ENCODE data around the gene HS3ST6.
"Not testable (repeated sequence)": the region's sequence is repeated elsewhere in the genome, so short reads cannot be mapped to it uniquely, and the experiment has no call there.

Gene HS3ST6

GRCh38 chr16:1924095-1924494, 5.9 kb upstream of the HS3ST6 start:
- no peak for DNase-seq

DNA sequence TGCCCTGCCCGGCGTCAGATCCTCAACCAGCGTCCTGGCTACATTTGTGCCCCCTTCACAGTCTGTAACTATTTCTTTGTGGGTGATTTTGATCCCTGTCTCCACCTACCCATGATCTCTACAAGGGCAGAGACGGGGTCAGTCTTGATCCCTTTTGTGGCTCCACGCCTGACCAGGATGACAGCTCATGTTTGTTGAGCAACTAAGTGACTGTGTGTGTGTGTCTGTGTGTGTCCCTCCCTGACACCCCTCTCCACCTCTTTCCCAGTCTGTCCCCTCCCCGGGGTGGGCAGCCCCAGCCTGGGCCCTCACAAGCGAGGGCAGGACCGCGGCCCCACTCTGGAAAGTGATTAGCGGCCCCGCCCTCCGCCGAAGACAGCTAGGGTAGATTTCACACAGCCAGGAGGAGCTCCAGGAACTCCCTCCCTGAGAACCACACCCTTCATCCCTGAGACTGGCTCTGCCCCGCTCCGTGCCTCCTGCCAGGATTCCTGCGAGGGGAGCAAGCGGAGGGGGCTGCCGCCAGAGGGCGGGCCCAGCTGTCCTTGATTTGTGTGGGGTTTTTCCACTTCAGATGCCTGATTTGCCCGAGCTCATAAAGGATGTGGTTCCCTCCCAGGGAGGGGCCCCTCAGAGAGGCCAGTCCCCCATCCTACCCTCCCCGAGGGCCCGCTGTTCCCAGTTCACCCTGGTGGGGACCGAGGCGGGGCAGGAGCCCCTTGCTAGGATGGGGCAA, 5.3 kb upstream of the HS3ST6 start:
- DNase-seq, result no peak

DNA sequence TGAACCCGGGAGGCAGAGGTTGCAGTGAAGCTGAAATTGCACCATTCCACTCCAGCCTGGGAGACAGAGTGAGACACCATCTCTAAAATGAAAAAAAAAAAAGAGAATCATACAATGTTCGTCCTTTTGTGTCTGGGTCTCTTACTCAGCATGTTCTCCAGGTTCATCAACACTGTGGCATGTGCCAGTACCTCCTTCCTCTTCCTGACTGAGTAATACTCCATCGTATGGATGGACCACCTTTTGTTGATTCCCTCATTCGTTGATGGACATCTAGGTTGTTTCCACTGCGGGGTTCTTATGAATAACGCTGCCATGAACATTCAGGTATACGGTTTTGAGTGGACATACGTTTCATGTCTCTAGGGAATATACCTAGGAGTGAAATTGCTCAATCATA, 4.1 kb upstream of the HS3ST6 start:
- no peak for DNase-seq

- no peak for DNase-seq
Measured at GRCh38 chr16:1920727-1921171, 2.5 kb upstream of the HS3ST6 start.

- not testable (repeated sequence) for DNase-seq
Measured at GRCh38 chr16:1920122-1920521, 1.9 kb upstream of the HS3ST6 start.

- no peak for DNase-seq
Measured at GRCh38 chr16:1919327-1919998, 1.2 kb upstream of the HS3ST6 start.

DNA sequence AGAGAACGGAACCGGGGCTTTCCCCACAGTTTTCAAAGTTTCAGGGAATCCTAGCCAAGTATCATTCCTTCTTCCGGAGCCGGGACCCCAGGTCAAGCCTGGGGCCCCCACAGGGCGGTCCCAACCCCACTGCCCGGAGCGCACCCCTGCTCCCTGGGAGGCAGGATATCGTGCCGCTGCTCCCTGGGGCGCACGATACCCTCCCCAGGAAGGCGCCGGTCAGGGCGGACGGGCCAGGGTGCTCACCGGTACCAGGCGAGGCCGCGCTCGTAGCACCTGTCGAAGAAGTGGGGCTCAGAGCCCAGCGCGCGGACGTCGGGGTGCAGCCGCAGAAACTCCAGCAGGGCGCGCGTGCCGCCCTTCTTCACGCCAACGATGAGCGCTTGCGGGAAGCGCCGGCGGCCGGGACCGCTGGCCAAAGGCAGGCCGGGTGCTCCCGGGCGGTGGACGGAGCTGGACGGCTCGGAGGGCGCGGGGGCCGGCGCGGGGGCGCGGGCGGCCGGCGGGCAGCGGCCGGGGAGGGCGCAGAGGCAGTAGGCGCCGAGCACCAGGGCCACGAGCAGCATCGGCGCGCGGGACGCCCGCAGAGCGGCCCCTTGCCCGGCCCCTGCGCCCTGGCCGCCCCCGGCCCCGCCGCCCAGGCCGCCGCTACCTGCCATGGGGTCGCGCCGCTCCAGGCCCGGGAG, 407 bp downstream of the HS3ST6 start:
- no peak for DNase-seq

DNA sequence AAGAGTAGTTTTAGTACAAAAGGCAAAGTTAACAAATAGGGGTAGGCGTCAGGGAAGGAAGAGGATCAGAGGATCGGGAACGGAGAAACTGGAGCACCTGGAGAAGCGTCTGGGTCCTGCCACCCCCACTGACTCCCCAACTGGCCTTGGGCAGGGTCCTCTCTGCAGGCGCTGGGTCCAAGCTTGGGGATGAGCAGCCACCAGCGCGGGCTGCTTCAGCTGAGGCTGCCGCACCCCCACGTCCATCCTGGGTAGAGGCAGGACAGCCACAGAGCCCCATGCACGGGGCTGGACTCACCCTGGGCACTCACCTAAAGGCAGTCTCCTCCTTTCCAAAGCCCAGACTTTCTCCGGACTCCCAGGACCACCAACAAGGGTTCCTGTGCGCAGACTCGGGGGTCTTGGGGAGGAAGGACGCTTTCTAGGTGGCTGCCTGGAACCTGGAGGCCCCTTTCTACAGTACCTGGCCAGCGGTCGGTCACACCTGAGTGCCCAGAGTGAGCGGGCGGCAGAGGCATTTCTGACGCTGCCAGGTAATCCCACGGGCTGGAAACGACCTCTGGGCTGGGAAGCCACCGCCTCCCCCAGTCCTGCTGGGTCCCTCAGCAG, 1.1 kb downstream of the HS3ST6 start:
- no peak for DNase-seq

DNA sequence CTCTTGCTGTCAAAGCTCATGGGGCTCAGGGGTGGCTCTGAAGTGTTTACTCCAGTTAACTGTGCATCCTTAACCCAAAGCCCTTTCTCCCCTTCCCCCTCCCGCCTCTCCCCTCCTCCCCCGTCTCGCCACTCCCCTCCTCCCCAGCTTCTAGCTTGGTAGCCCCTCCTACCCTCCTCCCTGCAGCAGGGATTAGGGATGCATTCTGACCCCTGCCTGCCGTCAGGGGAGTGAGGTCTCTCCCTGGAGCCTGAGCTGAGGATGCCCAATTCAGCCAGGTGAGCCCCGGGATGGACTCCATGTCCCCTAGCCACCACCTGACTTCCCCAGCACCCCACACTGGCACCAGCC, 1.6 kb downstream of the HS3ST6 start:
- no peak for DNase-seq

DNA sequence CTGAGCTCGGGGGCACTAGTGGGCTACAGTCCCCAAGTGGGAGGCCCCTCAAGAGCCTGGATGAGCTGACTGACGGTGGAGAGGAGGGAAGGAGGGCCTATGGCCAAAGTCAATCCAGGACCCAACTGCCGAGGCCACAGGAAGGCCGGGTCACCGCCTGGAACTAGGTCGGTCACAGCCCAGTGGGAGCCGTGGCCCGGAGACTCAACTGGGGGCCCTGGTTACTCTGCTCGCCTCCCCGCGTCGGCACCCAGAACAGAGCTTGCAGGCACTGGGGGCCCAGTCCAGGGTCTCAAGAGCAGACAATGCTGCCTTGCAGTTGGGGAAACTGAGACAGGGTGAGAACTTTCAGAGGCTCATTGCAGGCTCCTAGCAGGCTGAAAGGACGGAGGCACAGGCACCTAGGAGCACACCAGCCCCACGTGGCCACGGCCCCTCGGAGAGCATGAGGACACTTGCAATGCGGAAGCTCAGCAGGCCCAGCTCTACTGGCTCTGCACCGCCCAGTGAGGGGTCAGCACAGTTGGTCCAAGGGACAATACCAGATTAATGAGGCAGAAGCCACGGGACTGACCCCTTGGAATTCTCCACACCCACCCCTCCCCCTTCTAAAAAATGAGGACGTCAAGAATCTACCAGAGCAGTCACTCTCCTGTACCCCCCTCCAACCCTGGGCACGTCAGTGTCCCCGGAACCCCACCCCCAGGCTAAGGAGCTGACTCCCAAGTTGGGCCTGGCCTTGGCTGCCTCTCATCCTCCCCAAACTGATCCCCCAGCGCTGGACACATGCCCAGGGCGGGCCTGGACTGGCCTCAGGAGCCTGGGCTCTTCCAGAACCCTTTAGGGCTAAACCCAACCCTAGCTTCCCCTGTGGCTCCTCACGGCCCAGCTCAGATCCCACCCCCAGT, 2.2 kb downstream of the HS3ST6 start:
- DNase-seq, result no peak

DNA sequence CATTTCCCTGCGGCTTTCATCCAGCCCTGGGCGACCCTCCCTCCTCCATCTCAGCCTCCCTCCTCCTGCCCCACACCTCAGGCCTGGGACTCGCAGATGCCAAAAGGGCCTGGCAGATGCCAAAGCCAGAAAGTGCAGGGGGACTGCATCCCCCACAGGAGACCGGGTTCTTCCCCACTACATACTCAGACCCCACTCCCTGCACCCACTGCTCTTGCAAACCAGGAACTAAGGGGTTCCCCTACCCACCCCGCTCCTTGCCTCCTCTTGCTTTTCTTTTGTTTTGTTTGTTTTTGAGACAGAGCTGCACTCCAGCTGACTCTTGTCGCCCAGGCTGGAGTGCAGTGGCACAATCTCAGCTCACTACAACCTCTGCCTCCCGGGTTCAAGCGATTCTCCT, 3.2 kb downstream of the HS3ST6 start:
- DNase-seq, result no peak

DNA sequence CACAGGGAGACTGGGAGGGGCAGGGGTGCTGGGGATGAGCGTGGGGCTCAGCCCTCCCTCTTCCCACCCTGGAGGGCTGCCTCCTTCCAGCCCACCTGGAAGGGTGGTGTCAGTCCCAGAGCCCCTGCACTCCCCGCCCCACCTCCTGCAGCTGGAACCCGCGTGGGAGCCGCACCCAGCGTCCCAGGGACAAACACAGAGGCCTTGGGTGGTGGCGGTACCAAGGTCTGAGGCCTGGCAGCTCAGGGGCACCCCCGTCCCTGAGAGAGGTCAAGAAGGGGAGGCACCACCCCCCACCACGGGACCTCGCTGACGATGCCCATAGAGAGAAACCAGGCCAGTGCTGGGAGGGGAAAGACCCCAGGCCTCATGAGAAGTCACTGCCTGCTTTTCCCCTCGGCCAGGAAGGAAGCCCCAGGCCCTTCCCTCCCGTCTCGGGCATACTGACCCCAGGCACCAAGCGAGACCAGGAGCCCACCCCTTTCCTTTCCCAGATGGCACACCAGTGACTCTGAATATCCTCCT, 4.1 kb downstream of the HS3ST6 start:
- no peak for DNase-seq

DNA sequence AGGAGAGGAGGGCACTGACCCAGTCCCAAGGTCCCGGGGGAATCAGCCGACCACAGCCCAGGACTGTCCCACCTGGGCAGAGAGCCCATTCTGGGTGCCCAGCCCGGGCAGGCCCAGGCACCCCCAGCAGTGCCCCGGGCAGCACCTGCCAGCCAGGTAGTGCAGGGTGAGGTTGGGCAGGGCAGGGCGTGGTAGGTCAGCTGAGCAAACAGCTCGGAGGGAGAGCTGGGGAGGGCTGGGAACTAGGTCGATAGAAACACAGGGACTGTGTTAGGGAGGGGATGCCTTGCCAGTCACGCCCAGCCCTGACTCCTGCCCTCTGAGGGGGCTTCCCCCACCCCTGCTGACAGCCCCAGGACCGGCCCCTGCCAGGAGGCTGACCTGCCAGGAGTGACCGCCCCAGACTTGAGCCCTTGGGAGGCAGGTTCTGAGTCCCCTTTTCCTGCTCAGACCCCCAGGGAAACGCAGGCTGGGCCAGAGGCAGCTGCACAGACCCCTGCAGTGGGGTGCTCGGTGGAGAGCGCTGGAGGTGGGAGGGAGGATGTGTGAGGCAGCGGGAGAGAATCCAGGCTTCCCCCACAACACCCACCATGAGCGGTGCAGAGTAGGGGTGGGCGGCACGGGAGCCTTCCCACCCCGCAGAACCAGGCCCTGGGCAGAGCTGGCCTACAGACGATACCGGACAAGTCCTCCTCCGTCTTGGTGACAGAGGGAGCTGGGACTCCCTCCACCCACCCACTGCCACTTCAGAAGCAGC, 4.7 kb downstream of the HS3ST6 start:
- DNase-seq, result peak; percentile 19

GRCh38 chr16:1912215-1912543, 6.0 kb downstream of the HS3ST6 start:
- DNase-seq, result no peak

DNA sequence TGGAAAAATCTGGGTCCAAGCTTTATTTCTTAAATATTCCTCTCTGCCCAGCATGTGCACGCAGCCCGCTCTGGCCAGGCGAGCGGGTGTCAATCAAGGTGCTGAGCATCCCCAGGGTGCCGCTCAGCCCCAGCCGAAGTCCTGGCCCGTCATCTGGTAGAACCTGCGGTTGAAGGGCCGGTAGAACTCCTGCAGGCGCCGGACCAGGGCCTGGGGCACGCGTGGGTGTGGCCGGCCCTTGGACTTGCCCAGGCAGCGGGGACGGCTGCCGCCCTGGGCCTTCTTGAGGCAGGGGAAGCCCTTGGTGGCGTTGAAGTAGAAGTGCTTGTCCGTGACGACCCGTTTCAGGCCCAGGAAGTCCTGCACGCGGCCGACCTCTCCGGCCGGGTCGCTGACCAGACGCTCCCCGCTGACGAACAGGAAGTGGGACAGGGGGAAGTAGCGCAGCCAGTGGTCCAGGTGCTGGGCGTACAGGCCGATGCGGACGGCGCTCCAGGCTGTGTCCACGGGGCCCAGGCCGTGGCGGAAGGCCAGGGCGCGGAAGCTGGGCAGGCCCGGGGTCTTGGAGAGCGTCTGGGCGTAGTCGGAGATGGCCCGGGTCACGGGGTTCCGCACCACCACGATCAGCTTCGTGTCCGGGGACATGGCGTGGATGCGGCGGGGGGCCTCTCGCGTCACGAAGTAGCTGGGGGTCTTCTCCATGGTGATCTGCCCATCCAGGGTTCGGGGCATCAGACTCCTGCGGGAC, 6.6 kb downstream of the HS3ST6 start:
- DNase-seq, result no peak

GRCh38 chr16:1909561-1910231, 8.5 kb downstream of the HS3ST6 start:
- no peak for DNase-seq

DNA sequence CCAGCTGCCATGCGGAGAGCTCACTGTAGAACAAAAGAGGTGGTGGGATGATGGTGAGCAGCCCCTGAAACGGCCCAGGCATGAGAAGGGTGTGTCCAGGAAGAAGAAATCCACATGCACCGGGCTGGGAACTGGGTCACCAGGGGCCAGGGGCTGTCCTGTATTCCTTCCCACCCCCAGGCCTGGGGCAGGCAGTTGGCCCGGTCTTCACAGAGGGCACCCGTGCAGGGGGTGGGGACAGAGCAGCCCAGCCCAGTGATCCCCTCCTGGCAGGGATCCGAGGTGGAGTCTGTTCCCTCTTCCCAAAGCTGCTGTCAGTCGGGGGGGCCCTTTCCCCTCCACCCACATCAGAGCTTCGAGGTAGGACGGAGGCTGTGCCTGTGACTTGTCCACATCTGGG, 9.2 kb downstream of the HS3ST6 start:
- no peak for DNase-seq

DNA sequence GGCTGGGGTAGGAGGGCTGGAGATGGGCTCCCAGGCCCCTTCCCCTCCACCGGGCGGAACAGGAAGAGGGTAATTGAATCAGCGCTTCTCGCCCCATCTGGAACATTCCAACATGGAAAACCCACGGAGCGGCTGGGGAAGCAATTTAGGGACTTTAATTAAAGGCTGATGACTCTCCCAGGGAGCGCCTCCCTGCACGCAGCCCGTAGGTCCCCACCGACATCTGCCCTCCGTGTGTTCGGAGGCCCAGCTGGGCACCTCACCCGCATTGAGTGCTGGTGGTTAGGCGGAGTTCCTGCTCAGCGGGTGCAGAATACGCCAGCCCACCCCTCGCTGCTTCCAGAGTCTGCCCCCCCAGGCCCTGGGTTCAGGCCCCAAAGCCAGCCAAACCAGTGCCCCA, 10.0 kb downstream of the HS3ST6 start:
- DNase-seq, result no peak

GRCh38 chr16:1907226-1907860, 10.9 kb downstream of the HS3ST6 start:
- DNase-seq, result no peak

- DNase-seq, result no peak
Measured at GRCh38 chr16:1906846-1907165, 11.4 kb downstream of the HS3ST6 start.
